ENCODE data around the gene HYOU1.

- TF ChIP-seq CTCF (IDR thresholded peaks at IDR 0.05): no peak
- TF ChIP-seq ZFX (IDR thresholded peaks at IDR 0.05; ENCODE audit: borderline replicate concordance): no peak
These were observed 40.6 kb downstream of the HYOU1 start for GRCh38 chr11:119016216-119017009.

Measured in 22Rv1 (cell line).